NCI-H2107 treated with DMSO at 0.1 percent for 48 hours (cell line): Measurements from ENCODE around the gene MLC1.
"Not testable (repeated sequence)": the region's sequence is repeated elsewhere in the genome, so short reads cannot be mapped to it uniquely, and the experiment has no call there.

ENCODE experiments used
- DNase-seq: peaks from one replicate; lab custom pipeline; 2025; ENCODE audit not compliant: unreplicated experiment; lab: John Stamatoyannopoulos, UW

Gene MLC1

DNA sequence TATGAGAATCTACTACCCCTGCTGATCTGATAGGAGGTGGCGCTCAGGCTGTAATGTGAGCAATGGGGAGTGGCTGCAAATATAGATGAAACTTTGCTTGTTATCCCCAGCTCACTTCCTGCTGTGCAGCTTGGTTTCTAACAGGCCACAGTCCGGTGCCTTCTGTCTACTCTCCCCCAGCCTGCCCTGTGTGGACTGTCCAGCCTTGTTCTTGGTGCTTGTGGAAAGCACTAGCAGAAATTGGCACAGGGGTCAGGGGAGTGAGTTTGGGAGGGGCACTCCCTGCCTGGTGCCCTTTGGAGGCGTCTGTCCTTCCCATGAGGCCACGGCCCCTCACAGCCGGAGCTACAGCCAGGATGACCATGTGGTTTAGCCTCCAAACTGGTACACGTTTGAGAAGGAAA lies 18.9 kb upstream of the MLC1 start:
- no peak for DNase-seq

DNA sequence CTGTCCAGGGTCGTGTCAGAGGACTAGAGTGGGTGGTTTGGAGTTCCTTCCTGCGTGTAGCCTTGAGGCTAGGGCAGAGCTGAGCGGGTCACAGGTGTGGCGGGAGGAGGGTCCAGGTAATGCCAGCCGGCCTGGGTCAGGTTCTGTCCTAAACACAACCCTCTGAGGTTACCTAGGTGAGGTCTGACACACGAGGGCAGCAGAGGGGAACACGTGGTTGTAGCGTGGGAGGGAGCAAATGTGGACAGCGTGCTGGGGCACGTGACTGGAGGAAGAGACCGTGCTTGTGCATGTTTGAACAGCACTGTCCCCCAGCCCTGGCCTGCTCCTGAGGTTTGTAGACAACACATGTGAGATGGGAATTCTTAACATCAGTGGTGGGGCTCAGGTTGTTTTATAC lies 17.7 kb upstream of the MLC1 start:
- no peak for DNase-seq

GRCh38 chr22:50101870-50102565 lies 16.8 kb upstream of the MLC1 start:
- no peak for DNase-seq

- DNase-seq: no peak
These were observed 12.8 kb upstream of the MLC1 start for GRCh38 chr22:50098052-50098451.

DNA sequence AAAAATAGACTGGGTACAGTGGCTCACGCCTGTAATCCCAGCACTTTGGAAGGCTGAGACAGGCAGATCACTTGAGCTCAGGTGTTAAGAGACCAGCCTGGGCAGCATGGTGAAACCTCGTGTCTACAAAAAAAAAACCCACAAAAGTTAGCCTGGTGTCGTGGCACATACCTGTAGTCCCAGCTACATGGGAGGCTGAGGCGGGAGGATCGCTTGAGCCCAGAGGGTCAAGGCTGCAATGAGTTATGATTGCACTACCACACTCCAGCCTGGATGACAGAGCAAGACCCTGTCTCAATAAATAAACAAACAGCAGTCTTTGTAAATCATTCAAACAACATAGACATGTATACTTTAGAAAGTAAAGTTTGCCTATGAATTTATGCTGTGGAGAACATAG lies 7.1 kb upstream of the MLC1 start:
- no peak for DNase-seq

GRCh38 chr22:50091092-50091768 lies 6.0 kb upstream of the MLC1 start:
- DNase-seq: no peak

- no peak for DNase-seq
These were observed 5.1 kb upstream of the MLC1 start for GRCh38 chr22:50090412-50090714.

DNA sequence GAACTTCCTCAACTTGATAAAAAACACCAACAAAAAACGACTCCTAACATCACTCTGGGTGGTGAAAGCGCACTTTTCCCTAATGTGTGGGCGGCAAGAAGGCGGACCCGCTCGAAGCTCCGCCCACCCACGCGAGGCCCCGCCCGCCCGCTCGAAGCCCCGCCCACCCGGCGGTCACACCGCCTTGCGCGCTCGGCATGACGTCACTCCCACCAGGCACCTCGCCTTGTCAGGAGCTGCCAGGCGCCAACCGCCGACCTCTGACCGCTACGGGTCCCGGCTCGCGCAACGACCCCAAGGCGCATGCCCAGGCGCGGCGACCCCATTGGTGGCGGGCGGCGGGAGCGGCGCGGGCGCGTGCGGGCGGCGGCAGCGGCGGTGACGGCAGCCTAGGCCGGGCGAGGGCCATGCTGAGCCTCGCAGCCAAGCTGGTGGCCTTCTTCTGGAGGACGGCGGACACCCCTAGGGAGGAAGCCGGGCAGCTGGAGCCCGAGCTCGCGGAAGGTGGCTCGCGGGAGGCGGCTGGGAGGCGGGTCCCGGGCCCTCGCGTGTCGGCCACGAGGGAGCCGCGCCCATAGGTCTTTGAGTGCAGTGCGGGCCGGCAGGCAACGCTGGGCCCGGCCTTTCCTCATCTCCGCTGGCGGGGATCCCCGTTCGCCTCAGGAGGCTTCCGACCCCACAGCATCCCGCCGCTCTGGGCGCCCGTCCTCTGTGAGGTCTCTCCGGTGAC lies 4.6 kb upstream of the MLC1 start, which contains the start of gene MOV10L1:
TSS of gene MOV10L1 (plus strand) at position 325 of the 730 bp plus-strand sequence. CDS start at position 408, 83 bp downstream.
- DNase-seq: no peak

DNA sequence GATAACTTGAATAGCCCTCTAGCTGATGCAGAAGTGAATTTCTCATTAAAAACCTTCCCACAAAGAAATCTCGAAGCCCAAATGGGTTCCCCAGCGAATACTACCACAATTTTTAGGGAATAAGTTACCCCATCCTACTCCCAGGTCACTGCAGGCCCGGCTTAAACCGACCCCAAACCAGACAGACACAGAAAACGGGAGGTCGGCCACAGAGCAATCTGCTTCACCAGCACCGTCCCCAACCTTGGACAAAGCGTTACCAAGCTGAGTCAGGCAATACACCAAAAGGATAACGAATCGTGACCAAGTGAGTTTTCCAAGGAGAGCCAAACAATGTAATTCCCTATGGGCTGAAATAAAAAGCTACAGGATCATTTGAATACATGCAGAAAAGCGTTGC lies 4.0 kb upstream of the MLC1 start:
- DNase-seq: no peak

DNA sequence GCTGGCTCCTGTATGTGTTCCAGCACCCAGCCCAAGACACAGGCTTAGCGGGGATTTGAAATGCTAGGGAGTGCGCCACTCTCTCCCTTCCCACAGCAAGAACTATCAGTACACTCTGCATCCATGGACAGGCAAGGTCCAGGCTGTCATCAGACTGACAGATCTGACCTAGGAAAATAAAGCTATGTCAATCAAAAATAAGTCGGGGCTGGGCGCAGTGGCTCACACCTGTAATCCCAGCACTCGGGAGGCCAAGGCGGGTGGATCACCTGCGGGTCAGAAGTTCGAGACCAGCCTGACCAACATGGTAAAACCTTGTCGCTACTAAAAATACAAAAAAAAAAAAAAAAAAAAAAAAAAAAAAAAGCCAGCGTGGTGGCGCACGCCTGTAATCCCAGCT lies 2.9 kb upstream of the MLC1 start:
- no peak for DNase-seq

- no peak for DNase-seq
These were observed 2.4 kb upstream of the MLC1 start for GRCh38 chr22:50087646-50088045.

DNA sequence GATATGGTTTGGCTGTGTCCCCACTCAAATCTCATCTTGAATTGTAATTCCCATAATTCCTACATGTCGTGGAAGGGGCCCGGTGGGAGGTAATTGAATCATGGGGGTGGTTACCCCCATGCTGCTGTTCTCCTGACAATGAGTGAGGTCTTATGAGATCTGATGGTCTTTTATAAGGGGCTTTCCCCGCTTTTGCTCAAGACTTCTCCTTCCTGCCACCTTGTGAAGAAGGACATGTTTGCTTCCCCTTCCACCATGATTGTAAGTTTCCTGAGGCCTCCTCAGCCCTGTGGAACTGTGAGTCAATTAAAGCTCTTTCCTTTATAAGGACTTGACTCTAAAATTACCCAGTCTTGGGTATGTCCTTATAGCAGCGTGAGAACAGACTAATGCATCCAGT lies 1.7 kb upstream of the MLC1 start:
- not testable (repeated sequence) for DNase-seq

- no peak for DNase-seq
These were observed 1.3 kb upstream of the MLC1 start for GRCh38 chr22:50086526-50086925.

DNA sequence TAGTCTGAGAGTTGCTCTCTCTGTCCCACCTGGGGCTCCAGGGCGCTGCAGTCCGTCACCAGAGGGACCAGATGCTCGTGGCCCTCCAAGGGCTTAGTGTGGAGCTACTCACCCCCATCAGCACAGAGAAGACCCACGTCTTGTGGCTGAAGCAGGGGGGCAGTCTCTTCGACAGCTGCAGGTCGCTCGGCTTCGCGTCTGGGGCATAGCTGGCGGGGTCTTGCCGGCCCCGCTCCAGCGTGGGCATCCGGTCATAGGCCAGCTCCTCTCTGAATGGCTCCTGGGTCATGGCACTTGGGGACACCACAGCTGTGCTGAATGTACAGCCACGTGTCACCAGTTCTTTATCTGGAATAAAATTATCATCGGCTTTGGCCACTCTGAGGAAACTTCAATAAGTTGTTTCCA lies 608 bp downstream of the MLC1 start:
- no peak for DNase-seq

DNA sequence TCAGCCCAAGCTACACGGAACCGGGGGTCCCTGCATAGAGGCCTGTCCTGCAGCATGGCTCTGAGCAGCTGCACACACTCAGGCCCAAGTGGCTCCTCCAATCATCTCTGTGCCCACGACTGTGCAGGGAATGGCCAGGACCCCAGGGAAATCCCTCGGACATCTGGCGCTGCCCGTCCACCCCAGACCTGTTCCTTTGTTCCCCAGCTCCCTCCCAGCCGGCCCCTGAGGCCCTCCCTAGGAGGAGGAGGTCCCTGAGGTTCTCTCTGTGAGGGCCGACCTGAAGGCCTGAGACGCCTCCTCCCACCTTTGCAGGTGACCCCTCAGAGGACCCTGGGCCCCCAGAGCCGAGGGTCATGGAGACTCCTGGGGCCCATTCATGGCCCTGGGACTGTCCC lies 1.1 kb downstream of the MLC1 start:
- no peak for DNase-seq

- DNase-seq: no peak
These were observed 1.7 kb downstream of the MLC1 start for GRCh38 chr22:50083462-50084079.

DNA sequence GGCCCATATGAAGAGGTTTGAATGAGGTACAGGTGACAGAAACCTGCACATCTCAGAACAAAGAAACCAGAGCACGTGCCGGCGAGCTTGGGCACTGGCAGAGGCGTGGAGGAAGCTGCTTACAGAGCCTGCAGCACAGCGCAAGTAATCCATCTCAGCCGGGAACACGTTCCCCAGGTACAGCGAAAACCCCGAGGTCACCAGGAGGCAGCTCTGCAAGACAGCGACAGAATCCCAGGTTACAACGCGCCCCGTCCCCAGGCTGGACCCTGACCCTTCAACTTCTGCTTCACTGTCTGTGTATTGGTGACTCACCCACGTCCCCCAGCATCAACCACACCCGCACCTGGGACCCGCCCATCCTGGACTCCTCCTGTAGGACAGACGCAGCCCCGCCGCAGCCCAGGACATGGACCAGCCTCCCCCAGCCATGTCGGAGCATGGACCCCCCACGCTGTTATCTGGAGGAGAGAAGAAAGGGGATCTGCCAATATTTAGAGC lies 2.2 kb downstream of the MLC1 start:
- no peak for DNase-seq

DNA sequence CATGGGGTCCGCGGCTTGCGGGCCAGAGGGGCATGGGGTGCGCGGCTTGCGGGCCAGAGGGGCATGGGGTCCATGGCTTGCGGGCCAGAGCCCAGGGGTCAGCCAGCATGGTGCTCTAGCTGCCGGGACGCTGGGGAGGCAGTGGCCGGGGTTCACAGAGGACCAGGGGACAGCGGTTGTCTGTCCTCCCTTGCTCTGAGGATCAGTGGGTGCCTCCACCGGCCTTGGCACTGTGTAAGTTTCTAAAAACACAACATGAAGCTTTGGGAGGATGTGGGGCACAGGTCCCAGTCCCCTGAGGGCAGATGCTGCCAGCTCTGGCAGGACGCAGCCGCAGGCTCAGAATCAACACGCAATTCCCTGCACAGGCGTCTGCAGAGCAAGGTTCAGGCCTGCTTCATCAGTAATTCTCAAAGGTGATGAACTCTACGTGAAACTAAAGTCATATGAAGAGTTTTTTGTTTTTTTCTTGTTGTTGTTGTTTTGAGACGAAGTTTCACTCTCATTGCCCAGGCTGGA lies 3.0 kb downstream of the MLC1 start:
- no peak for DNase-seq

DNA sequence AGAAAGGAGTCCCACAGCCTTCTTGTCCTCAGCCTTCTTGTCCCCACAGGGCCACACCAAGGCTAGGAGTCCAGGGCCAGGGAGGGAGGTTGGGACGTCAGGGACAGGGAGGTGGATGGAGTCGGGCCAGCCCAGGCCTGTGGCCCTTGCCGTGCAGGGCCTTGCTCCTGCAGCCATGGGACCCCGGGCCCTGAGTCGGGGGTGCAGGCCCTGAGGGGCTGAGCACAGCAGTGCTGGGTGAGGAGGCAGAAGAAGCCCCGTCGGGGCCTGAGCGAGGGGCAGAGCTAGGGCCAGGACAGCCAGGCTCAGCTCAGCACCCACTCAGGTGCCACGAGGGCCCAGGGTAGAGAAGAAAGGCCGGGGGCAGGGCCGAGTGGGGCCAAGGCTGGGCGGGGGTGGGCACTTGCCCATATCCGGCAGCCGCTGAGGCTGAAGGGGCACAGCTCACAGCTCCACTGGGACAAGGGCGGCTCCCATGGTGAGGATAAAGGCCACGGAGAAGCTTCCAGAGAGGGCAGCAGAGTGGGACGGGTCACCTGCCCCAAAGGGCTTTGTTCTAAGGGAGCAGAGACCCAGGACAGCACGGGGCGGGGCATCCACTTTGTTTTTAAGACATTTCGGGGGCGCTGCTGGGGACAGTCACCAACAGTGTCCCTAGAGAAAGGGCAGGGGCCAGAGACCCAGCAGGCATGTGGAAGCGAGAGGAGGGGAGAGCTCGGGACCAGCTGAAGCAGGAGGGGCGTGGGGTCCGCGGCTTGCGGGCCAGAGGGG lies 3.6 kb downstream of the MLC1 start:
- DNase-seq: no peak

DNA sequence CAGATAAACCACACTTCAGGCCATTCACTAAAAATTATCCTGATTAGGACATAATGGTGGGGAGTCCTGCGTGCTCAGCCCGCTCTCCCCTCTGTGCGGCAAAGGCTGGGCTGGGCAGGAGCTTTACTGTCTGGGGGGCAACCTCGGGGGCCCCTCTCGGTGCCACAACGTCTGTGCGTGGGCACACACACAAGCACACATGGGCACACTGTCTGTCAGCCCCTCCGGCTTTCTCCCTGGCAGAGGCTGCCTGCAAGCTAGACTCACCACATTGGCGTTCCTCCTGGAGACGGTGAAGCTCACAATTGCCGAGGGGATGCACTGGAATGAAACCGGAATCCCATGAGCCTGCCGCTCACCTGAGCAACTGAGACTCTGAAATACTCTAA lies 5.2 kb downstream of the MLC1 start:
- no peak for DNase-seq

- DNase-seq: no peak
These were observed 6.5 kb downstream of the MLC1 start for GRCh38 chr22:50078761-50079160.
